GM23338 (cell line): ENCODE measurements around the gene LRRC73. TPM values are rescaled to one million over a fixed set of nuclear protein-coding genes. Genes with fewer than 3 reads are reported as not detected.

ENCODE experiments used
- ATAC-seq: fragments of 200-7000 bp; cut with Tn5 transposase; 3 replicates; pipeline ENCODE4 v1.9.1; 2020
- DNase-seq: peaks from one replicate; pipeline ENCODE4 v3.0.0-alpha.2; 2015; ENCODE audit warnings: low spot score
- H2AFZ ChIP-seq: fragments of 200-600 bp; sonication (generic); 2 replicates; pipeline ENCODE4 v1.8.0; 2016; ENCODE audit warnings: antibody characterized with exemption, mild to moderate bottlenecking, moderate library complexity
- H3F3A ChIP-seq: fragments of 200-600 bp; sonication (generic); replicated peaks from 2 replicates; pipeline ENCODE4 v1.8.0; 2017; ENCODE audit warnings: antibody characterized with exemption, mixed run types, low read depth
- H3K27ac ChIP-seq: fragments of 200-600 bp; sonication (generic); 2 replicates; pipeline ENCODE4 v1.6.1; 2016; ENCODE audit warnings: low read depth
- H3K27me3 ChIP-seq: fragments of 200-600 bp; sonication (generic); 2 replicates; pipeline ENCODE4 v1.8.0; 2016; ENCODE audit warnings: mild to moderate bottlenecking, mixed run types, moderate library complexity; ENCODE audit not compliant: insufficient read depth
- H3K36me3 ChIP-seq: fragments of 200-600 bp; sonication (generic); 2 replicates; pipeline ENCODE4 v1.8.0; 2016; ENCODE audit warnings: mild to moderate bottlenecking; ENCODE audit not compliant: insufficient read depth
- H3K4me1 ChIP-seq: fragments of 200-600 bp; sonication (generic); 2 replicates; pipeline ENCODE4 v1.8.0; 2016; ENCODE audit warnings: mild to moderate bottlenecking, moderate library complexity; ENCODE audit not compliant: insufficient read depth
- H3K4me2 ChIP-seq: fragments of 200-600 bp; sonication (generic); 2 replicates; pipeline ENCODE4 v1.7.1; 2017; ENCODE audit warnings: mixed run types
- H3K4me3 ChIP-seq: fragments of 200-600 bp; sonication (generic); 2 replicates; pipeline ENCODE4 v1.6.1; 2016; ENCODE audit warnings: mixed run types
- H3K79me2 ChIP-seq: fragments of 200-600 bp; sonication (generic); replicated peaks from 2 replicates; pipeline ENCODE4 v1.8.0; 2017; ENCODE audit warnings: mild to moderate bottlenecking; ENCODE audit not compliant: insufficient read depth
- H3K9me2 ChIP-seq: fragments of 200-600 bp; sonication (generic); 2 replicates; pipeline ENCODE4 v1.8.0; 2017; ENCODE audit not compliant: insufficient read depth
- H4K20me1 ChIP-seq: fragments of 200-600 bp; sonication (generic); replicated peaks from 2 replicates; pipeline ENCODE4 v1.8.0; 2017; ENCODE audit warnings: mild to moderate bottlenecking; ENCODE audit not compliant: insufficient read depth
- H3K27ac Mint-ChIP-seq: 2 replicates; pipeline ENCODE4 v1.8.0; 2020; ENCODE audit warnings: inconsistent platforms, mild to moderate bottlenecking, moderate library complexity, mixed read lengths
- H3K27me3 Mint-ChIP-seq: 3 replicates; pipeline ENCODE4 v1.8.0; 2022; ENCODE audit warnings: low read depth, mild to moderate bottlenecking, moderate library complexity, mixed read lengths, inconsistent platforms; ENCODE audit not compliant: insufficient read depth, poor library complexity
- H3K36me3 Mint-ChIP-seq: 3 replicates; pipeline ENCODE4 v1.8.0; 2021; ENCODE audit warnings: low read depth, mild to moderate bottlenecking, inconsistent platforms, moderate library complexity, mixed read lengths
- H3K4me1 Mint-ChIP-seq: 3 replicates; pipeline ENCODE4 v1.8.0; 2020; ENCODE audit warnings: mild to moderate bottlenecking, inconsistent platforms, mixed read lengths
- H3K4me3 Mint-ChIP-seq: 3 replicates; pipeline ENCODE4 v1.8.0; 2021; ENCODE audit warnings: moderate library complexity, mild to moderate bottlenecking, inconsistent platforms, mixed read lengths
- H3K9me3 Mint-ChIP-seq: 3 replicates; pipeline ENCODE4 v1.8.0; 2020; ENCODE audit warnings: moderate library complexity, mild to moderate bottlenecking, inconsistent platforms, mixed read lengths
- CREB1 ChIP-seq: fragments of 250-450 bp; sonication (Bioruptor Pico); IDR thresholded peaks from 2 replicates; pipeline ENCODE4 v1.5.0; 2020; ENCODE audit warnings: low read depth, mild to moderate bottlenecking, moderate library complexity
- EZH2 ChIP-seq: fragments of 200-600 bp; sonication (generic); IDR thresholded peaks from one replicate; pipeline ENCODE4 v1.8.0; 2017; ENCODE audit warnings: antibody characterized with exemption, mild to moderate bottlenecking, low read depth; ENCODE audit not compliant: unreplicated experiment
- EZH2phosphoT487 ChIP-seq: fragments of 200-600 bp; sonication (generic); IDR thresholded peaks from one replicate; pipeline ENCODE4 v1.8.1; 2018; ENCODE audit warnings: antibody characterized with exemption; ENCODE audit not compliant: unreplicated experiment
- JUNB ChIP-seq: IDR thresholded peaks from one replicate; pipeline ENCODE4 v1.6.1; 2016; ENCODE audit warnings: antibody characterized with exemption; ENCODE audit not compliant: unreplicated experiment
- NANOG ChIP-seq: IDR thresholded peaks from 2 replicates; pipeline ENCODE4 v1.6.1; 2016; ENCODE audit warnings: antibody characterized with exemption, borderline replicate concordance
- POLR2AphosphoS5 ChIP-seq: IDR thresholded peaks from 2 replicates; pipeline ENCODE4 v1.6.1; 2016; ENCODE audit warnings: antibody characterized with exemption, low read depth
- STAT1 ChIP-seq: IDR thresholded peaks from one replicate; pipeline ENCODE4 v1.6.1; 2016; ENCODE audit warnings: antibody characterized with exemption; ENCODE audit not compliant: unreplicated experiment
- ZNF114 ChIP-seq: fragments of 250-450 bp; sonication (Bioruptor Pico); IDR thresholded peaks from 2 replicates; pipeline ENCODE4 v1.5.0; 2020; ENCODE audit warnings: mild to moderate bottlenecking, moderate library complexity
- ZNF331 ChIP-seq: fragments of 250-450 bp; sonication (Bioruptor Pico); IDR thresholded peaks from 2 replicates; pipeline ENCODE4 v1.5.0; 2020; ENCODE audit warnings: low read depth, mild to moderate bottlenecking, moderate library complexity
- polyA plus RNA-seq: library from polyadenylated mRNA; unstranded; fragments of >200 nt; fragmentation: Nextera tagmentation; extraction: Ambion mirVana; gene quantifications from 2 replicates; pipeline ENCODE4 v1.2.1, GENCODE V29; 2016
- total RNA-seq: library from RNA; depleted of rRNA; stranded (reverse); fragments of >200 nt; shearing (Covaris generic); gene quantifications from 2 replicates; pipeline ENCODE4 v1.2.3, GENCODE V29; 2014
- TF ChIP-seq, protein P1 (sequence below): fragments of 250-450 bp; sonication (Bioruptor Pico); IDR thresholded peaks from 2 replicates; pipeline ENCODE4 v1.5.0; 2020; ENCODE audit warnings: mild to moderate bottlenecking, moderate library complexity
- TF ChIP-seq, protein P2 (sequence below): IDR thresholded peaks from 2 replicates; pipeline ENCODE4 v1.6.1; 2016; ENCODE audit warnings: antibody characterized with exemption
- TF ChIP-seq, protein P3 (sequence below), 2 experiments: fragments of 200-600 bp in 1 of 2; sonication (generic) in 1 of 2; conservative IDR thresholded peaks; 2 replicates each; pipeline versions ENCODE4 v1.5.1 to v1.6.1; 2016 to 2017; ENCODE audit warnings: antibody characterized with exemption in 2 of 2, low read depth in 2 of 2, mild to moderate bottlenecking in 2 of 2, moderate library complexity in 1 of 2
- TF ChIP-seq, protein P4 (sequence below): IDR thresholded peaks from one replicate; pipeline ENCODE4 v1.6.1; 2018; ENCODE audit warnings: antibody characterized with exemption; ENCODE audit not compliant: unreplicated experiment

The LRRC73 gene
- total and polyA plus RNA-seq, 2 experiments from 2014 or later, result 0.26 to 0.59 TPM

DNA sequence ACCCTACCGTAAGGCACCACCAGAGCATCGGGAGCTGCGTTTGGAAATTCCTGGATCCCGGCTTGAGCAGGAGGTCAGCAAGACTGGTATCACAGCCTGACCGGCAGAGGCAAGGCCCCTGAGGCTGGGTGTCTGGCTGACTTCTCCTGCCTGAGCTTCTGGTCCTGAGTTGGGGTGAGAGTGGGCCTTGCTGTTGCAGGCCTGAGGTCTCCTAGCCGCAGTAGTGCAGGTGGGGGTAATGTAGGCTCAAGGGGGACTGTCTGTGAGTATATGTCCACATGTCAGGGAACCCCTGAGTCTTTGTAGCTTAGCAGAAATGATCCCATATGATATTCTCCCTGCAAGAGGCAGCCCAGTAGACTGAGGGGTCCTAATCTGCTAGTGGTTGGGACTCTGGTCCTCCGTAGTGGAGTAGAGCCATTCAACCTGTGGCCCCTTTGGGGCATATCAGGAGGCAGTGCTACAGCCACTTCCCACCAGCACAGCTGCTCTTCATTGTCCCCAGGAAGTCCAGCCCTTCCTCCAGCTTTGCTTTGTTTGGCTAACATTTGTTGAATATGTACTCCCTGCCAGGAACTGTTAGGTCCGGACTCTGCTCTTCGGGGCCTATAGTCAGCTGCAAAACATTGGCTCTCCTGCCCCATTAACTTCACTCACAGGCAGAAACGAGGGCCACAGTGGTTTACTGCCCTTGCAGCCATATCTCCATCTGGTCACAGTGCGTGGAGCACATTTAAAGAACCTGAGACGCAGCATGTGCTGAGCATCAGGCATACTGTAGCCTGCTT lies 10.9 kb downstream of the LRRC73 start:
- H3F3A ChIP-seq, result no peaks in the 10 kb centered on the region
- H4K20me1 ChIP-seq, result peaks cover 6% of the 10 kb centered on the region
- no peak overlapping the region for H2AFZ ChIP-seq
- no peak overlapping the region for H3K4me3 Mint-ChIP-seq
- H3K27me3 Mint-ChIP-seq, result peaks cover 11% of the 10 kb centered on the region
- DNase-seq, result no peak
- H3K4me3 ChIP-seq, result no peak overlapping the region
- H3K4me2 ChIP-seq, result no peak overlapping the region
- peaks cover 54% of the 10 kb centered on the region for H3K36me3 Mint-ChIP-seq
- H3K79me2 ChIP-seq, result peaks cover 7% of the 10 kb centered on the region; the same call in 1 of the 2 replicates
- TF ChIP-seq STAT1 (no peak), CREB1 (CRISPR knock-in tag) (no peak), EZH2phosphoT487 (no peak), NANOG (no peak), ZNF331 (CRISPR knock-in tag) (no peak), ZNF114 (CRISPR knock-in tag) (no peak), POLR2AphosphoS5 (no peak), EZH2 (no peak), JUNB (no peak)
- TF ChIP-seq, protein P1, sequence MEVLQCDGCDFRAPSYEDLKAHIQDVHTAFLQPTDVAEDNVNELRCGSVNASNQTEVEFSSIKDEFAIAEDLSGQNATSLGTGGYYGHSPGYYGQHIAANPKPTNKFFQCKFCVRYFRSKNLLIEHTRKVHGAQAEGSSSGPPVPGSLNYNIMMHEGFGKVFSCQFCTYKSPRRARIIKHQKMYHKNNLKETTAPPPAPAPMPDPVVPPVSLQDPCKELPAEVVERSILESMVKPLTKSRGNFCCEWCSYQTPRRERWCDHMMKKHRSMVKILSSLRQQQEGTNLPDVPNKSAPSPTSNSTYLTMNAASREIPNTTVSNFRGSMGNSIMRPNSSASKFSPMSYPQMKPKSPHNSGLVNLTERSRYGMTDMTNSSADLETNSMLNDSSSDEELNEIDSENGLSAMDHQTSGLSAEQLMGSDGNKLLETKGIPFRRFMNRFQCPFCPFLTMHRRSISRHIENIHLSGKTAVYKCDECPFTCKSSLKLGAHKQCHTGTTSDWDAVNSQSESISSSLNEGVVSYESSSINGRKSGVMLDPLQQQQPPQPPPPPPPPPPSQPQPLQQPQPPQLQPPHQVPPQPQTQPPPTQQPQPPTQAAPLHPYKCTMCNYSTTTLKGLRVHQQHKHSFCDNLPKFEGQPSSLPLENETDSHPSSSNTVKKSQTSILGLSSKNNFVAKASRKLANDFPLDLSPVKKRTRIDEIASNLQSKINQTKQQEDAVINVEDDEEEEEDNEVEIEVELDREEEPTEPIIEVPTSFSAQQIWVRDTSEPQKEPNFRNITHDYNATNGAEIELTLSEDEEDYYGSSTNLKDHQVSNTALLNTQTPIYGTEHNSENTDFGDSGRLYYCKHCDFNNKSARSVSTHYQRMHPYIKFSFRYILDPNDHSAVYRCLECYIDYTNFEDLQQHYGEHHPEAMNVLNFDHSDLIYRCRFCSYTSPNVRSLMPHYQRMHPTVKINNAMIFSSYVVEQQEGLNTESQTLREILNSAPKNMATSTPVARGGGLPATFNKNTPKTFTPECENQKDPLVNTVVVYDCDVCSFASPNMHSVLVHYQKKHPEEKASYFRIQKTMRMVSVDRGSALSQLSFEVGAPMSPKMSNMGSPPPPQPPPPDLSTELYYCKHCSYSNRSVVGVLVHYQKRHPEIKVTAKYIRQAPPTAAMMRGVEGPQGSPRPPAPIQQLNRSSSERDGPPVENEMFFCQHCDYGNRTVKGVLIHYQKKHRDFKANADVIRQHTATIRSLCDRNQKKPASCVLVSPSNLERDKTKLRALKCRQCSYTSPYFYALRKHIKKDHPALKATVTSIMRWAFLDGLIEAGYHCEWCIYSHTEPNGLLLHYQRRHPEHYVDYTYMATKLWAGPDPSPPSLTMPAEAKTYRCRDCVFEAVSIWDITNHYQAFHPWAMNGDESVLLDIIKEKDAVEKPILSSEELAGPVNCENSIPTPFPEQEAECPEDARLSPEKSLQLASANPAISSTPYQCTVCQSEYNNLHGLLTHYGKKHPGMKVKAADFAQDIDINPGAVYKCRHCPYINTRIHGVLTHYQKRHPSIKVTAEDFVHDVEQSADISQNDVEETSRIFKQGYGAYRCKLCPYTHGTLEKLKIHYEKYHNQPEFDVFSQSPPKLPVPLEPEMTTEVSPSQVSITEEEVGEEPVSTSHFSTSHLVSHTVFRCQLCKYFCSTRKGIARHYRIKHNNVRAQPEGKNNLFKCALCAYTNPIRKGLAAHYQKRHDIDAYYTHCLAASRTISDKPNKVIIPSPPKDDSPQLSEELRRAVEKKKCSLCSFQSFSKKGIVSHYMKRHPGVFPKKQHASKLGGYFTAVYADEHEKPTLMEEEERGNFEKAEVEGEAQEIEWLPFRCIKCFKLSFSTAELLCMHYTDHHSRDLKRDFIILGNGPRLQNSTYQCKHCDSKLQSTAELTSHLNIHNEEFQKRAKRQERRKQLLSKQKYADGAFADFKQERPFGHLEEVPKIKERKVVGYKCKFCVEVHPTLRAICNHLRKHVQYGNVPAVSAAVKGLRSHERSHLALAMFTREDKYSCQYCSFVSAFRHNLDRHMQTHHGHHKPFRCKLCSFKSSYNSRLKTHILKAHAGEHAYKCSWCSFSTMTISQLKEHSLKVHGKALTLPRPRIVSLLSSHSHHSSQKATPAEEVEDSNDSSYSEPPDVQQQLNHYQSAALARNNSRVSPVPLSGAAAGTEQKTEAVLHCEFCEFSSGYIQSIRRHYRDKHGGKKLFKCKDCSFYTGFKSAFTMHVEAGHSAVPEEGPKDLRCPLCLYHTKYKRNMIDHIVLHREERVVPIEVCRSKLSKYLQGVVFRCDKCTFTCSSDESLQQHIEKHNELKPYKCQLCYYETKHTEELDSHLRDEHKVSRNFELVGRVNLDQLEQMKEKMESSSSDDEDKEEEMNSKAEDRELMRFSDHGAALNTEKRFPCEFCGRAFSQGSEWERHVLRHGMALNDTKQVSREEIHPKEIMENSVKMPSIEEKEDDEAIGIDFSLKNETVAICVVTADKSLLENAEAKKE (CRISPR knock-in tag), result no peak
- TF ChIP-seq, protein P2, sequence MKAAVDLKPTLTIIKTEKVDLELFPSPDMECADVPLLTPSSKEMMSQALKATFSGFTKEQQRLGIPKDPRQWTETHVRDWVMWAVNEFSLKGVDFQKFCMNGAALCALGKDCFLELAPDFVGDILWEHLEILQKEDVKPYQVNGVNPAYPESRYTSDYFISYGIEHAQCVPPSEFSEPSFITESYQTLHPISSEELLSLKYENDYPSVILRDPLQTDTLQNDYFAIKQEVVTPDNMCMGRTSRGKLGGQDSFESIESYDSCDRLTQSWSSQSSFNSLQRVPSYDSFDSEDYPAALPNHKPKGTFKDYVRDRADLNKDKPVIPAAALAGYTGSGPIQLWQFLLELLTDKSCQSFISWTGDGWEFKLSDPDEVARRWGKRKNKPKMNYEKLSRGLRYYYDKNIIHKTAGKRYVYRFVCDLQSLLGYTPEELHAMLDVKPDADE, result no peak
- TF ChIP-seq, protein P3, sequence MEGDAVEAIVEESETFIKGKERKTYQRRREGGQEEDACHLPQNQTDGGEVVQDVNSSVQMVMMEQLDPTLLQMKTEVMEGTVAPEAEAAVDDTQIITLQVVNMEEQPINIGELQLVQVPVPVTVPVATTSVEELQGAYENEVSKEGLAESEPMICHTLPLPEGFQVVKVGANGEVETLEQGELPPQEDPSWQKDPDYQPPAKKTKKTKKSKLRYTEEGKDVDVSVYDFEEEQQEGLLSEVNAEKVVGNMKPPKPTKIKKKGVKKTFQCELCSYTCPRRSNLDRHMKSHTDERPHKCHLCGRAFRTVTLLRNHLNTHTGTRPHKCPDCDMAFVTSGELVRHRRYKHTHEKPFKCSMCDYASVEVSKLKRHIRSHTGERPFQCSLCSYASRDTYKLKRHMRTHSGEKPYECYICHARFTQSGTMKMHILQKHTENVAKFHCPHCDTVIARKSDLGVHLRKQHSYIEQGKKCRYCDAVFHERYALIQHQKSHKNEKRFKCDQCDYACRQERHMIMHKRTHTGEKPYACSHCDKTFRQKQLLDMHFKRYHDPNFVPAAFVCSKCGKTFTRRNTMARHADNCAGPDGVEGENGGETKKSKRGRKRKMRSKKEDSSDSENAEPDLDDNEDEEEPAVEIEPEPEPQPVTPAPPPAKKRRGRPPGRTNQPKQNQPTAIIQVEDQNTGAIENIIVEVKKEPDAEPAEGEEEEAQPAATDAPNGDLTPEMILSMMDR (conservative IDR thresholded peaks at IDR 0.05; ENCODE audit: low read depth in 2 of 2), result no peak
- TF ChIP-seq, protein P4, sequence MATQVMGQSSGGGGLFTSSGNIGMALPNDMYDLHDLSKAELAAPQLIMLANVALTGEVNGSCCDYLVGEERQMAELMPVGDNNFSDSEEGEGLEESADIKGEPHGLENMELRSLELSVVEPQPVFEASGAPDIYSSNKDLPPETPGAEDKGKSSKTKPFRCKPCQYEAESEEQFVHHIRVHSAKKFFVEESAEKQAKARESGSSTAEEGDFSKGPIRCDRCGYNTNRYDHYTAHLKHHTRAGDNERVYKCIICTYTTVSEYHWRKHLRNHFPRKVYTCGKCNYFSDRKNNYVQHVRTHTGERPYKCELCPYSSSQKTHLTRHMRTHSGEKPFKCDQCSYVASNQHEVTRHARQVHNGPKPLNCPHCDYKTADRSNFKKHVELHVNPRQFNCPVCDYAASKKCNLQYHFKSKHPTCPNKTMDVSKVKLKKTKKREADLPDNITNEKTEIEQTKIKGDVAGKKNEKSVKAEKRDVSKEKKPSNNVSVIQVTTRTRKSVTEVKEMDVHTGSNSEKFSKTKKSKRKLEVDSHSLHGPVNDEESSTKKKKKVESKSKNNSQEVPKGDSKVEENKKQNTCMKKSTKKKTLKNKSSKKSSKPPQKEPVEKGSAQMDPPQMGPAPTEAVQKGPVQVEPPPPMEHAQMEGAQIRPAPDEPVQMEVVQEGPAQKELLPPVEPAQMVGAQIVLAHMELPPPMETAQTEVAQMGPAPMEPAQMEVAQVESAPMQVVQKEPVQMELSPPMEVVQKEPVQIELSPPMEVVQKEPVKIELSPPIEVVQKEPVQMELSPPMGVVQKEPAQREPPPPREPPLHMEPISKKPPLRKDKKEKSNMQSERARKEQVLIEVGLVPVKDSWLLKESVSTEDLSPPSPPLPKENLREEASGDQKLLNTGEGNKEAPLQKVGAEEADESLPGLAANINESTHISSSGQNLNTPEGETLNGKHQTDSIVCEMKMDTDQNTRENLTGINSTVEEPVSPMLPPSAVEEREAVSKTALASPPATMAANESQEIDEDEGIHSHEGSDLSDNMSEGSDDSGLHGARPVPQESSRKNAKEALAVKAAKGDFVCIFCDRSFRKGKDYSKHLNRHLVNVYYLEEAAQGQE, result no peak
- H3K4me1 Mint-ChIP-seq, result peaks cover 14% of the 10 kb centered on the region
- no peaks in the 10 kb centered on the region for H3K9me2 ChIP-seq
- H3K36me3 ChIP-seq, result peaks cover 2% of the 10 kb centered on the region; the same call in 1 of the 2 replicates
- H3K4me1 ChIP-seq, result peaks cover 10% of the 10 kb centered on the region
- no peak overlapping the region for H3K27ac Mint-ChIP-seq
- ATAC-seq, result no peak
- H3K27me3 ChIP-seq, result no peaks in the 10 kb centered on the region
- no peaks in the 10 kb centered on the region for H3K9me3 Mint-ChIP-seq
- no peak overlapping the region for H3K27ac ChIP-seq
